Activated CD8-positive, alpha-beta T cell treated with anti-CD3 and anti-CD28 coated beads for 36 hours (primary cell): ENCODE measurements around the gene FANCE. TPM values are rescaled to one million over a fixed set of nuclear protein-coding genes. Genes with fewer than 3 reads are reported as not detected.

Experiments used
- ATAC-seq: fragments of 200-7000 bp; cut with Tn5 transposase; one replicate; pipeline ENCODE4 v1.10.0; 2021; ENCODE audit warnings: mild to moderate bottlenecking, moderate library complexity
- CTCF ChIA-PET: fragments of 350-600 bp; sonication (Branson Sonifier 250); formaldehyde crosslinking; loops from one replicate; lab custom pipeline; 2021; ENCODE audit warnings: antibody characterized with exemption; lab: Charles Lee
- POLR2A ChIA-PET: fragments of 350-600 bp; sonication (Branson Sonifier 250); formaldehyde crosslinking; loops from one replicate; lab custom pipeline; 2021; ENCODE audit warnings: antibody characterized with exemption; lab: Charles Lee
- DNase-seq: peaks from one replicate; pipeline ENCODE4 v3.0.0-alpha.2; 2020
- H3K27ac Mint-ChIP-seq: one replicate; pipeline ENCODE4 v1.8.0; 2021; ENCODE audit warnings: mild to moderate bottlenecking, mixed read lengths
- H3K27me3 Mint-ChIP-seq: one replicate; pipeline ENCODE4 v1.8.0; 2021; ENCODE audit warnings: mixed read lengths
- H3K36me3 Mint-ChIP-seq: one replicate; pipeline ENCODE4 v1.8.0; 2021; ENCODE audit warnings: low read depth, mixed read lengths
- H3K4me1 Mint-ChIP-seq: one replicate; pipeline ENCODE4 v1.8.0; 2021; ENCODE audit warnings: low read depth, mixed read lengths
- H3K4me3 Mint-ChIP-seq: one replicate; pipeline ENCODE4 v1.8.0; 2021; ENCODE audit warnings: mild to moderate bottlenecking, moderate library complexity, mixed read lengths
- H3K9me3 Mint-ChIP-seq: one replicate; pipeline ENCODE4 v1.8.0; 2021; ENCODE audit warnings: mixed read lengths
- CTCF ChIP-seq: fragments of 200-600 bp; IDR thresholded peaks from one replicate; pipeline ENCODE4 v1.8.0; 2022; ENCODE audit warnings: antibody characterized with exemption, mild to moderate bottlenecking
- intact Hi-C: fragments of 100-400 bp; cut with micrococcal nuclease; formaldehyde crosslinking; loops from one replicate; pipeline ENCODE4 v1.10.0; 2022
- total RNA-seq, 2 experiments: library from RNA; stranded (reverse); gene quantifications; one replicate each; pipeline ENCODE4 v1.2.3, GENCODE V29; 2021

The FANCE gene
- total RNA-seq, 2 experiments from 2014 or later: 18.8 to 19.4 TPM

GRCh38 chr6:35471836-35472345 is 19.8 kb downstream of the FANCE start:
- CTCF ChIA-PET: interaction anchor here (0.9 to 1.2 kb wide), 4 partner anchors 80 to 178 kb away, joined by 3 to 6 read pairs (median 4); partner anchors contain the start of gene PPARD
- H3K27ac Mint-ChIP-seq: peak overlapping the region; percentile 98
- no peak for ATAC-seq
- no peaks in the 10 kb centered on the region for H3K27me3 Mint-ChIP-seq
- intact Hi-C loops: no loop called here
- peaks cover 40% of the 10 kb centered on the region for H3K4me1 Mint-ChIP-seq
- H3K9me3 Mint-ChIP-seq: no peaks in the 10 kb centered on the region
- H3K36me3 Mint-ChIP-seq: peaks cover 53% of the 10 kb centered on the region
- POLR2A ChIA-PET: interaction anchor here (0.7 to 16.3 kb wide), 14 partner anchors 16 to 217 kb away, joined by 3 to 327 read pairs (median 4); partner anchors contain the start of genes DEF6, FANCE, FKBP5 and PPARD
- no peak for TF ChIP-seq CTCF
- H3K4me3 Mint-ChIP-seq: peak overlapping the region; percentile 97
- DNase-seq: no peak

DNA sequence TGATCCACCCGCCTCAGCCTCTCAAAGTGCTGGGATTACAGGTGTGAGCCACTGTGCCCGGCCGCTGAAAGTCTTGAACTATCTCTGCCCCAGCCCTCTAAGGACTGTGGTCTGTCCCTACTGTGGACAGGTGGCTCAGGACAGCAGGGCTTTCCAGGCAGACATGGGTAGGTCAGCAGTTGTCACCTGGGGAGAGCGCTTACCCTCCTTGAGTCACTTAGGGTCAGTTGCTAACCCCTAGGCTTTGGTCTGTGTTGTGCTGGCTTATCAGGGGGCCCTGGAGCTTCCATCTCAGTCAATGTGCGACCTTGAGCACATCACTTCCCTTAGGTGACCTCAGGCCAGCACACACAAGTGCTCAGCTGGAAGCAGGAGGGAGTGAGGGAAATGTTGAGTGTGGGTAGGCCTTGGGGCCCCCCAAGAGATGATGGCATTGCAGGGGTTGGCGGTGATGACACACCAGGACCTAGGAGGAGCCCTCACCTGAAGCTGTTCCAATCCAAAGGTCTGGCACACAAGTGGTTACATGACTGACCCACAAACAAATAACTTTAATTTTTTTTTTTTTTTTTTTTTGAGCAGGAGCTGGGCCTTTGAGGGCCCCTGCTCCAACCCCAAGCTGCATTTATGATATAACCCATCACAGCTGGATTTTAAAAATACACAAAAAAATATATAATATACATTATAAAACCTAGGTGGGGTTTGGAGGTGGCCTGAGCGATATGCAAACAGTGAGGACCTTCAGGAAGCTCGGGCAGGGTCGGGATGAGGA is 21.1 kb downstream of the FANCE start:
- ATAC-seq (peak; percentile 12), DNase-seq (peak; percentile 41)
- H3K36me3 Mint-ChIP-seq: peaks cover 48% of the 10 kb centered on the region
- no peak overlapping the region for H3K4me3 Mint-ChIP-seq
- TF ChIP-seq CTCF: no peak
- ChIA-PET CTCF (interaction anchor here (1.7 kb wide), 1 partner anchor 10 kb away, joined by 5 read pairs; no protein-coding TSS in a partner anchor), POLR2A (interaction anchor here (0.6 to 16.3 kb wide), 12 partner anchors 14 to 253 kb away, joined by 3 to 327 read pairs (median 4); partner anchors contain the start of genes DEF6, FANCE, PPARD and TEAD3)
- no peaks in the 10 kb centered on the region for H3K27me3 Mint-ChIP-seq
- intact Hi-C loops: no loop called here
- H3K9me3 Mint-ChIP-seq: no peaks in the 10 kb centered on the region
- peaks cover 34% of the 10 kb centered on the region for H3K4me1 Mint-ChIP-seq
- H3K27ac Mint-ChIP-seq: peak overlapping the region; percentile 70

DNA sequence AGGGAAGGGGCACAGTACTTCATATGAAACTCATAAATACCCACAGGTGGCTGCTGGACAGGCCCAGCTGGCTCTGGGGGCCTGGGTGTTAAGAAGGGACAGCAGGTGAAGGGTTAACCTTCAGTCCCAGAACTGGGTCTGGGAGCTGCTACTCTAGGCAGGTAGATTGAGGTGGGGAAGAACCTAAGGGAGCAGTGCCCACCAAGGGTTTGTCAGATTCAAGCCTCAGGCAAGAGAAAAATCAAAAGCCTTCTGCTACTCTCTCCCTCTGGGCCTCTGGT is 21.7 kb downstream of the FANCE start:
- peaks cover 34% of the 10 kb centered on the region for H3K4me1 Mint-ChIP-seq
- peaks cover 43% of the 10 kb centered on the region for H3K36me3 Mint-ChIP-seq
- intact Hi-C loops: no loop called here
- ChIA-PET POLR2A (interaction anchor here (0.6 to 16.3 kb wide), 9 partner anchors 14 to 252 kb away, joined by 3 to 327 read pairs (median 4); partner anchors contain the start of genes DEF6, PPARD and TEAD3), CTCF (interaction anchor here (1.7 kb wide), 1 partner anchor 9 kb away, joined by 5 read pairs; no protein-coding TSS in a partner anchor)
- no peaks in the 10 kb centered on the region for H3K9me3 Mint-ChIP-seq
- TF ChIP-seq CTCF: no peak
- ATAC-seq (no peak), DNase-seq (no peak)
- no peak overlapping the region for H3K4me3 Mint-ChIP-seq
- peak overlapping the region; percentile 70 for H3K27ac Mint-ChIP-seq
- no peaks in the 10 kb centered on the region for H3K27me3 Mint-ChIP-seq

DNA sequence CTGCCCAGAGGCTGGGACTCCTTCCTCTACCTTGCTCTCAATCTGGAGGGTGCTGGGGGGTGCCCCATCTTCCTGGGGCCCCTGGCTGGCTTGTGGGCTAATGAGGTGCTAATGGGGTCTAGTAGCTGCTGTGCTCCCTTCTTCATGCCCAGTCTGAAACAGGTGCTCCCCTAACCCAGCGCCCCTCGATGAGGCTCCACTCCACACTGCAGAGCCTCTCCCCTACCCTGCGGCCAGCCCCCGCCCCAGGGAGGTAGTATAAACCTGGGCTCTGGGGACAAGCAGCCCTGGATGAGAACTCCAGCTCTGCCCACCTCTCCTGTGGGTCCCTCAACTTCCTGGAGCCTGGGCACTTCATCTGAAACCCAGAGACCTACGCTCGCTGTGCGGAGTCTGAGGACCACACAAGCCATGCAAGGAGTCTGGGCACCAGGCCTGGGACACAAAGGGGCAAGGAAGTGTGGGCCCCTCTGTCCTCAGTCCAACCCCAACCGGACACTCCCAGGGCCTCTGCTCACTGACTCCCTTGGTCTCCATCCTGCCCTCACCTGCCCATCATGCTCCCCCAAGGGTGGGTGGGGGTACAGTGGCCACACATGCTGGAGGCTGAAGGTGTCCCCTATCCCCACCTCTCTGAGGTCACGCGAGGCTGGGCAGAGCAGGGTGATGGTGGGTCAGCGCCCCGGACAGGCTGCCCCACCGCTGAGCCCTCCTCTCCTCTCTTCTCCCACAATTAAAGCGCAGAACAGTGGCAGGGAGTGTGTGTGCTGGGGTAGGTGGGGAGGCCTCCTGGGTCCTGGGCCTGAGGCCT is 22.2 kb downstream of the FANCE start:
- Mint-ChIP-seq H3K9me3 (no peaks in the 10 kb centered on the region), H3K4me3 (no peak overlapping the region), H3K36me3 (peaks cover 37% of the 10 kb centered on the region), H3K4me1 (peaks cover 34% of the 10 kb centered on the region), H3K27me3 (no peaks in the 10 kb centered on the region), H3K27ac (peak overlapping the region; percentile 70)
- ChIA-PET POLR2A (interaction anchor here (1.0 to 16.3 kb wide), 6 partner anchors 13 to 252 kb away, joined by 3 to 327 read pairs (median 14); partner anchors contain the start of genes DEF6, PPARD and TEAD3), CTCF (no interaction called here)
- DNase-seq (no peak), ATAC-seq (peak; percentile 31)
- intact Hi-C loops: no loop called here
- TF ChIP-seq CTCF: no peak
